Osteocyte (in vitro differentiated cells): Measurements from ENCODE around the gene C9orf43. TPM values are rescaled to one million over a fixed set of nuclear protein-coding genes. Genes with fewer than 3 reads are reported as not detected.

ENCODE experiments used
- DNase-seq: peaks from one replicate; pipeline ENCODE4 v3.0.0; 2021; ENCODE audit warnings: mixed read lengths; ENCODE audit not compliant: unreplicated experiment; ENCODE audit errors: extremely low spot score
- H3K27ac Mint-ChIP-seq: one replicate; pipeline ENCODE4 v1.8.0; 2021; ENCODE audit warnings: mild to moderate bottlenecking, mixed read lengths; ENCODE audit not compliant: unreplicated experiment
- H3K27me3 Mint-ChIP-seq: one replicate; pipeline ENCODE4 v1.8.0; 2021; ENCODE audit warnings: mixed read lengths; ENCODE audit not compliant: unreplicated experiment
- H3K36me3 Mint-ChIP-seq: one replicate; pipeline ENCODE4 v1.8.0; 2021; ENCODE audit warnings: mixed read lengths; ENCODE audit not compliant: unreplicated experiment
- H3K4me1 Mint-ChIP-seq: one replicate; pipeline ENCODE4 v1.8.0; 2021; ENCODE audit warnings: mixed read lengths; ENCODE audit not compliant: unreplicated experiment
- H3K4me3 Mint-ChIP-seq: one replicate; pipeline ENCODE4 v1.8.0; 2021; ENCODE audit warnings: mild to moderate bottlenecking, moderate library complexity, mixed read lengths; ENCODE audit not compliant: unreplicated experiment
- H3K9me3 Mint-ChIP-seq: one replicate; pipeline ENCODE4 v1.8.0; 2021; ENCODE audit warnings: mixed read lengths; ENCODE audit not compliant: unreplicated experiment
- total RNA-seq: library from RNA; stranded (reverse); gene quantifications from 2 replicates; pipeline ENCODE4 v1.2.1, GENCODE V29; 2021
- TF ChIP-seq, protein P1 (sequence below): fragments of 200-600 bp; sonication (generic); IDR thresholded peaks from 2 replicates; pipeline ENCODE4 v1.5.0; 2021; ENCODE audit warnings: antibody characterized with exemption, mild to moderate bottlenecking, moderate library complexity

C9orf43 gene
- total RNA-seq, 1 donor from 2014 or later, result 0.43 TPM

GRCh38 chr9:113395000-113395861, 15.3 kb upstream of the C9orf43 start:
- H3K4me1 Mint-ChIP-seq, result peaks cover 6% of the 10 kb centered on the region
- peaks cover 18% of the 10 kb centered on the region for H3K36me3 Mint-ChIP-seq
- DNase-seq, result no peak
- H3K9me3 Mint-ChIP-seq, result no peaks in the 10 kb centered on the region
- H3K27ac Mint-ChIP-seq, result no peak overlapping the region
- TF ChIP-seq, protein P1, sequence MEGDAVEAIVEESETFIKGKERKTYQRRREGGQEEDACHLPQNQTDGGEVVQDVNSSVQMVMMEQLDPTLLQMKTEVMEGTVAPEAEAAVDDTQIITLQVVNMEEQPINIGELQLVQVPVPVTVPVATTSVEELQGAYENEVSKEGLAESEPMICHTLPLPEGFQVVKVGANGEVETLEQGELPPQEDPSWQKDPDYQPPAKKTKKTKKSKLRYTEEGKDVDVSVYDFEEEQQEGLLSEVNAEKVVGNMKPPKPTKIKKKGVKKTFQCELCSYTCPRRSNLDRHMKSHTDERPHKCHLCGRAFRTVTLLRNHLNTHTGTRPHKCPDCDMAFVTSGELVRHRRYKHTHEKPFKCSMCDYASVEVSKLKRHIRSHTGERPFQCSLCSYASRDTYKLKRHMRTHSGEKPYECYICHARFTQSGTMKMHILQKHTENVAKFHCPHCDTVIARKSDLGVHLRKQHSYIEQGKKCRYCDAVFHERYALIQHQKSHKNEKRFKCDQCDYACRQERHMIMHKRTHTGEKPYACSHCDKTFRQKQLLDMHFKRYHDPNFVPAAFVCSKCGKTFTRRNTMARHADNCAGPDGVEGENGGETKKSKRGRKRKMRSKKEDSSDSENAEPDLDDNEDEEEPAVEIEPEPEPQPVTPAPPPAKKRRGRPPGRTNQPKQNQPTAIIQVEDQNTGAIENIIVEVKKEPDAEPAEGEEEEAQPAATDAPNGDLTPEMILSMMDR, result no peak
- H3K27me3 Mint-ChIP-seq, result no peaks in the 10 kb centered on the region
- H3K4me3 Mint-ChIP-seq, result no peak overlapping the region

DNA sequence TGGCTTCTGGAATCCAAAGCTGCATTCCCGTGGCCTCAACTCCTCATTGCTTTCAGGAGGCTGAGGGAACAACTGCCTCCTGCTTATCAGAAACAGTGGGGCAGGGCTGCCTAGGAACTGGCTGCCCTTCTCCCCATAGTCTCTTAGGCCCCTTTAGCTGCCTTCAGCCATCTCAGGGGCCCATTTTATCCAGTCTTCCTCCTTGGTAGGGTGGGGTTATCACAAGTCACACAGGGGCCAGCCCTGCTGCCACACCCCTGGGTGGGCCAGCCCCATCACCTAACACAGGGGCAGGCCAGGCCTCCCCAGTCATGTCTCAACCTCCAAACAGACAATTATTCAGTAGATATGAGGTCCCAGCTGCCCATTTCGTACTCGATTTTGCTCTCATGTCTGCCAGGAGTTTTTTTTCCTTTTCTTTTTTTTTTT, 13.3 kb upstream of the C9orf43 start:
- Mint-ChIP-seq H3K27ac (no peak overlapping the region), H3K27me3 (no peaks in the 10 kb centered on the region), H3K9me3 (no peaks in the 10 kb centered on the region), H3K36me3 (peaks cover 10% of the 10 kb centered on the region), H3K4me1 (peaks cover 14% of the 10 kb centered on the region), H3K4me3 (no peak overlapping the region)
- TF ChIP-seq, protein P1, result no peak
- no peak for DNase-seq

GRCh38 chr9:113398796-113399195, 11.8 kb upstream of the C9orf43 start:
- TF ChIP-seq, protein P1, result no peak
- Mint-ChIP-seq H3K36me3 (peaks cover 10% of the 10 kb centered on the region), H3K27ac (no peak overlapping the region), H3K4me3 (no peak overlapping the region), H3K9me3 (no peaks in the 10 kb centered on the region), H3K4me1 (peaks cover 14% of the 10 kb centered on the region), H3K27me3 (no peaks in the 10 kb centered on the region)
- DNase-seq, result no peak

- Mint-ChIP-seq H3K9me3 (no peaks in the 10 kb centered on the region), H3K4me1 (peaks cover 14% of the 10 kb centered on the region), H3K36me3 (peaks cover 10% of the 10 kb centered on the region), H3K4me3 (peak overlapping the region; percentile 93), H3K27ac (no peak overlapping the region), H3K27me3 (no peaks in the 10 kb centered on the region)
- no peak for DNase-seq
- TF ChIP-seq, protein P1, result no peak
Measured at GRCh38 chr9:113399646-113400200, 10.8 kb upstream of the C9orf43 start.
